Measurements from ENCODE around the gene C22orf23.

- TF ChIP-seq, protein P1, sequence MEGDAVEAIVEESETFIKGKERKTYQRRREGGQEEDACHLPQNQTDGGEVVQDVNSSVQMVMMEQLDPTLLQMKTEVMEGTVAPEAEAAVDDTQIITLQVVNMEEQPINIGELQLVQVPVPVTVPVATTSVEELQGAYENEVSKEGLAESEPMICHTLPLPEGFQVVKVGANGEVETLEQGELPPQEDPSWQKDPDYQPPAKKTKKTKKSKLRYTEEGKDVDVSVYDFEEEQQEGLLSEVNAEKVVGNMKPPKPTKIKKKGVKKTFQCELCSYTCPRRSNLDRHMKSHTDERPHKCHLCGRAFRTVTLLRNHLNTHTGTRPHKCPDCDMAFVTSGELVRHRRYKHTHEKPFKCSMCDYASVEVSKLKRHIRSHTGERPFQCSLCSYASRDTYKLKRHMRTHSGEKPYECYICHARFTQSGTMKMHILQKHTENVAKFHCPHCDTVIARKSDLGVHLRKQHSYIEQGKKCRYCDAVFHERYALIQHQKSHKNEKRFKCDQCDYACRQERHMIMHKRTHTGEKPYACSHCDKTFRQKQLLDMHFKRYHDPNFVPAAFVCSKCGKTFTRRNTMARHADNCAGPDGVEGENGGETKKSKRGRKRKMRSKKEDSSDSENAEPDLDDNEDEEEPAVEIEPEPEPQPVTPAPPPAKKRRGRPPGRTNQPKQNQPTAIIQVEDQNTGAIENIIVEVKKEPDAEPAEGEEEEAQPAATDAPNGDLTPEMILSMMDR (IDR thresholded peaks at IDR 0.05) = no peak
- no peak for TF ChIP-seq POLR2A (IDR thresholded peaks at IDR 0.05)
Measured at GRCh38 chr22:37967637-37968451, 14.4 kb upstream of the C22orf23 start.
